Astrocyte (in vitro differentiated cells and primary cell): Measurements from ENCODE around the gene IFT52. TPM values are rescaled to one million over a fixed set of nuclear protein-coding genes. Genes with fewer than 3 reads are reported as not detected.
"Not testable (repeated sequence)": the region's sequence is repeated elsewhere in the genome, so short reads cannot be mapped to it uniquely, and the experiment has no call there.

Experiments used
- DNase-seq: peaks from one replicate; pipeline ENCODE4 v3.0.0-alpha.2; 2010; ENCODE audit warnings: low read depth
- FAIRE-seq: peaks from 2 replicates; lab custom pipeline; 2011; peaks lifted over from hg19 to GRCh38; lab: Jason Lieb, UNC
- H2AFZ ChIP-seq: 2 replicates; pipeline ENCODE4 v1.6.0; 2012; ENCODE audit warnings: low read depth, low read length, inconsistent platforms
- H3K27ac ChIP-seq: 2 replicates; pipeline ENCODE4 v1.5.1; 2011; ENCODE audit warnings: low read depth, low read length, inconsistent platforms
- H3K27me3 ChIP-seq: 2 replicates; pipeline ENCODE4 v1.6.0; 2011; ENCODE audit warnings: low read length, inconsistent platforms; ENCODE audit not compliant: insufficient read depth
- H3K36me3 ChIP-seq: 2 replicates; pipeline ENCODE4 v1.5.1; 2011; ENCODE audit warnings: low read length, inconsistent platforms; ENCODE audit not compliant: insufficient read depth
- H3K4me1 ChIP-seq: 2 replicates; pipeline ENCODE4 v1.5.1; 2011; ENCODE audit warnings: low read length, inconsistent platforms; ENCODE audit not compliant: insufficient read depth
- H3K4me2 ChIP-seq: 2 replicates; pipeline ENCODE4 v1.6.0; 2012; ENCODE audit warnings: low read length, inconsistent platforms
- H3K4me3 ChIP-seq: 2 replicates; pipeline ENCODE4 v1.5.1; 2011; ENCODE audit warnings: low read depth, mild to moderate bottlenecking, low read length, inconsistent platforms; ENCODE audit not compliant: insufficient read depth
- H3K79me2 ChIP-seq: 2 replicates; pipeline ENCODE4 v1.6.0; 2012; ENCODE audit warnings: mild to moderate bottlenecking, low read length, inconsistent platforms; ENCODE audit not compliant: insufficient read depth
- H3K9ac ChIP-seq: 2 replicates; pipeline ENCODE4 v1.6.0; 2012; ENCODE audit warnings: mild to moderate bottlenecking, low read length, inconsistent platforms
- H3K9me3 ChIP-seq: 2 replicates; pipeline ENCODE4 v1.5.1; 2012; ENCODE audit warnings: low read depth, mild to moderate bottlenecking, low read length, inconsistent platforms; ENCODE audit not compliant: insufficient read depth
- H4K20me1 ChIP-seq: 2 replicates; pipeline ENCODE4 v1.6.0; 2012; ENCODE audit warnings: low read length, inconsistent platforms; ENCODE audit not compliant: insufficient read depth
- H3K27ac Mint-ChIP-seq: one replicate; pipeline ENCODE4 v1.8.0; 2021; ENCODE audit warnings: mild to moderate bottlenecking, mixed read lengths; ENCODE audit not compliant: unreplicated experiment
- H3K27me3 Mint-ChIP-seq: one replicate; pipeline ENCODE4 v1.8.0; 2021; ENCODE audit warnings: low read depth, mixed read lengths; ENCODE audit not compliant: unreplicated experiment
- H3K36me3 Mint-ChIP-seq: one replicate; pipeline ENCODE4 v1.8.0; 2021; ENCODE audit warnings: low read depth, mixed read lengths; ENCODE audit not compliant: unreplicated experiment
- H3K4me1 Mint-ChIP-seq: one replicate; pipeline ENCODE4 v1.8.0; 2021; ENCODE audit warnings: low read depth, mixed read lengths; ENCODE audit not compliant: unreplicated experiment
- H3K4me3 Mint-ChIP-seq: one replicate; pipeline ENCODE4 v1.8.0; 2021; ENCODE audit warnings: mild to moderate bottlenecking, moderate library complexity, mixed read lengths; ENCODE audit not compliant: unreplicated experiment
- H3K9me3 Mint-ChIP-seq: one replicate; pipeline ENCODE4 v1.8.0; 2021; ENCODE audit warnings: mild to moderate bottlenecking, mixed read lengths; ENCODE audit not compliant: unreplicated experiment
- CTCF ChIP-seq: IDR thresholded peaks from 2 replicates; pipeline ENCODE4 v1.5.1; 2011; ENCODE audit warnings: low read depth, mild to moderate bottlenecking, inconsistent platforms, low read length, moderate library complexity; ENCODE audit not compliant: insufficient read depth
- EZH2 ChIP-seq: IDR thresholded peaks from 2 replicates; pipeline ENCODE4 v1.6.1; 2012; ENCODE audit warnings: mild to moderate bottlenecking, low read length, inconsistent platforms; ENCODE audit not compliant: insufficient read depth
- total RNA-seq: library from RNA; stranded (reverse); gene quantifications from 2 replicates; pipeline ENCODE4 v1.2.1, GENCODE V29; 2021

The IFT52 gene
- total RNA-seq, 1 donor from 2014 or later: 27.0 TPM

- Histone ChIP-seq H3K27me3 (no peaks in the 10 kb centered on the region), H2AFZ (no peak overlapping the region), H3K4me1 (no peaks in the 10 kb centered on the region), H3K9ac (no peak overlapping the region), H3K4me3 (no peak overlapping the region), H3K36me3 (peaks cover 14% of the 10 kb centered on the region), H3K9me3 (no peaks in the 10 kb centered on the region), H3K79me2 (no peaks in the 10 kb centered on the region), H4K20me1 (no peaks in the 10 kb centered on the region), H3K4me2 (no peak overlapping the region), H3K27ac (no peak overlapping the region)
- H3K4me3 Mint-ChIP-seq: no peak overlapping the region
- no peaks in the 10 kb centered on the region for H3K9me3 Mint-ChIP-seq
- no peak overlapping the region for H3K27ac Mint-ChIP-seq
- DNase-seq: no peak
- H3K4me1 Mint-ChIP-seq: no peaks in the 10 kb centered on the region
- H3K36me3 Mint-ChIP-seq: peaks cover 9% of the 10 kb centered on the region
- H3K27me3 Mint-ChIP-seq: no peaks in the 10 kb centered on the region
- TF ChIP-seq CTCF (no peak), EZH2 (no peak)
- no peak for FAIRE-seq
Measured at GRCh38 chr20:43636429-43636828, 45.7 kb downstream of the IFT52 start.

GRCh38 chr20:43642548-43642947, 51.8 kb downstream of the IFT52 start:
- Histone ChIP-seq H4K20me1 (no peaks in the 10 kb centered on the region), H3K9me3 (no peaks in the 10 kb centered on the region), H3K4me3 (no peak overlapping the region), H3K36me3 (peaks cover 12% of the 10 kb centered on the region), H3K4me1 (no peaks in the 10 kb centered on the region), H3K4me2 (no peak overlapping the region), H2AFZ (no peak overlapping the region), H3K27ac (no peak overlapping the region), H3K79me2 (no peaks in the 10 kb centered on the region), H3K27me3 (no peaks in the 10 kb centered on the region), H3K9ac (no peak overlapping the region)
- Mint-ChIP-seq H3K36me3 (peaks cover 5% of the 10 kb centered on the region), H3K4me1 (no peaks in the 10 kb centered on the region), H3K4me3 (no peak overlapping the region), H3K9me3 (no peaks in the 10 kb centered on the region), H3K27ac (no peak overlapping the region), H3K27me3 (no peaks in the 10 kb centered on the region)
- DNase-seq (no peak), FAIRE-seq (no peak)
- TF ChIP-seq EZH2 (no peak), CTCF (no peak)

GRCh38 chr20:43650997-43651525, 60.3 kb downstream of the IFT52 start:
- Histone ChIP-seq H3K9ac (no peak overlapping the region), H3K36me3 (peaks cover 5% of the 10 kb centered on the region), H3K4me1 (no peaks in the 10 kb centered on the region), H3K4me2 (no peak overlapping the region), H3K79me2 (no peaks in the 10 kb centered on the region), H3K9me3 (no peaks in the 10 kb centered on the region), H4K20me1 (no peaks in the 10 kb centered on the region), H2AFZ (no peak overlapping the region), H3K27ac (no peak overlapping the region), H3K27me3 (no peaks in the 10 kb centered on the region), H3K4me3 (no peak overlapping the region)
- TF ChIP-seq EZH2 (no peak), CTCF (no peak)
- DNase-seq (no peak), FAIRE-seq (no peak)
- Mint-ChIP-seq H3K4me3 (no peak overlapping the region), H3K27me3 (no peaks in the 10 kb centered on the region), H3K36me3 (peaks cover 5% of the 10 kb centered on the region), H3K4me1 (no peaks in the 10 kb centered on the region), H3K27ac (no peak overlapping the region), H3K9me3 (no peaks in the 10 kb centered on the region)

- not testable (repeated sequence) for H3K4me1 ChIP-seq, H3K36me3 Mint-ChIP-seq, H3K4me3 Mint-ChIP-seq, H3K36me3 ChIP-seq, H4K20me1 ChIP-seq, H3K4me1 Mint-ChIP-seq, H3K27me3 Mint-ChIP-seq, H2AFZ ChIP-seq, H3K79me2 ChIP-seq, H3K9me3 ChIP-seq, H3K27ac Mint-ChIP-seq, H3K9me3 Mint-ChIP-seq, H3K9ac ChIP-seq, H3K27ac ChIP-seq, FAIRE-seq, DNase-seq, H3K4me2 ChIP-seq, H3K4me3 ChIP-seq, H3K27me3 ChIP-seq
Measured at GRCh38 chr20:43651650-43652184, 61.0 kb downstream of the IFT52 start.
